ENCODE data around the gene OGDH. TPM values are rescaled to one million over a fixed set of nuclear protein-coding genes. Genes with fewer than 3 reads are reported as not detected.

Gene OGDH
- total and polyA plus RNA-seq, 2 of the 13 experiments (the other 11 are each of a cell fraction or from before 2014, with no cell fraction given): 17.4 to 25.4 TPM

GRCh38 chr7:44581879-44582603, 24.4 kb upstream of the OGDH start, which contains the start of gene TMED4 (continued):
- TF ChIP-seq SALL1 (CRISPR knock-in tag; IDR thresholded peaks at IDR 0.05) (peak; percentile 27; the same call in 1 of the 2 replicates), PHF5A (CRISPR knock-in tag; IDR thresholded peaks at IDR 0.05; ENCODE audit: low read depth, unreplicated experiment) (no peak), ZZZ3 (CRISPR knock-in tag; IDR thresholded peaks at IDR 0.05; ENCODE audit: borderline replicate concordance) (peak; percentile 56; the same call in 1 of the 2 replicates), TARDBP (CRISPR knock-in tag; IDR thresholded peaks at IDR 0.05) (peak; percentile 63; the same call in 1 of the 2 replicates), ARNT2 (CRISPR knock-in tag; IDR thresholded peaks at IDR 0.05; ENCODE audit: low read depth) (0 out of 2 replicates have a peak, but pooled peaks have one; percentile 55), NONO (IDR thresholded peaks at IDR 0.05) (no peak), NONO (CRISPR knock-in tag; conservative IDR thresholded peaks at IDR 0.05) (peak; percentile 74), HCFC1 (IDR thresholded peaks at IDR 0.05; ENCODE audit: low read depth, low read length) (peak; percentile 32; the same call in 1 of the 2 replicates), SKI (IDR thresholded peaks at IDR 0.05; ENCODE audit: partially characterized antibody) (no peak), CBX5 (CRISPR knock-in tag; IDR thresholded peaks at IDR 0.05; ENCODE audit: borderline replicate concordance) (no peak), IRF1 (CRISPR knock-in tag; IDR thresholded peaks at IDR 0.05; ENCODE audit: low read depth) (no peak), ZNF343 (CRISPR knock-in tag; IDR thresholded peaks at IDR 0.05) (no peak), ELF3 (CRISPR knock-in tag; IDR thresholded peaks at IDR 0.05) (0 out of 2 replicates have a peak, but pooled peaks have one; percentile 25), TBX3 (IDR thresholded peaks at IDR 0.05; ENCODE audit: borderline replicate concordance) (0 out of 2 replicates have a peak, but pooled peaks have one; percentile 20), PITX1 (CRISPR knock-in tag; IDR thresholded peaks at IDR 0.05) (0 out of 2 replicates have a peak, but pooled peaks have one; percentile 20), ZNF232 (CRISPR knock-in tag; IDR thresholded peaks at IDR 0.05; ENCODE audit: borderline replicate concordance) (peak; percentile 40; the same call in 1 of the 2 replicates), HOXD1 (CRISPR knock-in tag; IDR thresholded peaks at IDR 0.05) (0 out of 2 replicates have a peak, but pooled peaks have one; percentile 33), BCL6 (CRISPR knock-in tag; IDR thresholded peaks at IDR 0.05) (no peak), ZNF670 (CRISPR knock-in tag; IDR thresholded peaks at IDR 0.05; ENCODE audit: borderline replicate concordance) (0 out of 2 replicates have a peak, but pooled peaks have one; percentile 11)
- TF ChIP-seq, protein P1, sequence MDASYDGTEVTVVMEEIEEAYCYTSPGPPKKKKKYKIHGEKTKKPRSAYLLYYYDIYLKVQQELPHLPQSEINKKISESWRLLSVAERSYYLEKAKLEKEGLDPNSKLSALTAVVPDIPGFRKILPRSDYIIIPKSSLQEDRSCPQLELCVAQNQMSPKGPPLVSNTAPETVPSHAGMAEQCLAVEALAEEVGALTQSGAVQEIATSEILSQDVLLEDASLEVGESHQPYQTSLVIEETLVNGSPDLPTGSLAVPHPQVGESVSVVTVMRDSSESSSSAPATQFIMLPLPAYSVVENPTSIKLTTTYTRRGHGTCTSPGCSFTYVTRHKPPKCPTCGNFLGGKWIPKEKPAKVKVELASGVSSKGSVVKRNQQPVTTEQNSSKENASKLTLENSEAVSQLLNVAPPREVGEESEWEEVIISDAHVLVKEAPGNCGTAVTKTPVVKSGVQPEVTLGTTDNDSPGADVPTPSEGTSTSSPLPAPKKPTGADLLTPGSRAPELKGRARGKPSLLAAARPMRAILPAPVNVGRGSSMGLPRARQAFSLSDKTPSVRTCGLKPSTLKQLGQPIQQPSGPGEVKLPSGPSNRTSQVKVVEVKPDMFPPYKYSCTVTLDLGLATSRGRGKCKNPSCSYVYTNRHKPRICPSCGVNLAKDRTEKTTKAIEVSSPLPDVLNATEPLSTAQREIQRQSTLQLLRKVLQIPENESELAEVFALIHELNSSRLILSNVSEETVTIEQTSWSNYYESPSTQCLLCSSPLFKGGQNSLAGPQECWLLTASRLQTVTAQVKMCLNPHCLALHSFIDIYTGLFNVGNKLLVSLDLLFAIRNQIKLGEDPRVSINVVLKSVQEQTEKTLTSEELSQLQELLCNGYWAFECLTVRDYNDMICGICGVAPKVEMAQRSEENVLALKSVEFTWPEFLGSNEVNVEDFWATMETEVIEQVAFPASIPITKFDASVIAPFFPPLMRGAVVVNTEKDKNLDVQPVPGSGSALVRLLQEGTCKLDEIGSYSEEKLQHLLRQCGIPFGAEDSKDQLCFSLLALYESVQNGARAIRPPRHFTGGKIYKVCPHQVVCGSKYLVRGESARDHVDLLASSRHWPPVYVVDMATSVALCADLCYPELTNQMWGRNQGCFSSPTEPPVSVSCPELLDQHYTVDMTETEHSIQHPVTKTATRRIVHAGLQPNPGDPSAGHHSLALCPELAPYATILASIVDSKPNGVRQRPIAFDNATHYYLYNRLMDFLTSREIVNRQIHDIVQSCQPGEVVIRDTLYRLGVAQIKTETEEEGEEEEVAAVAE (CRISPR knock-in tag; IDR thresholded peaks at IDR 0.05; ENCODE audit: borderline replicate concordance): no peak
- TF ChIP-seq, protein P2, sequence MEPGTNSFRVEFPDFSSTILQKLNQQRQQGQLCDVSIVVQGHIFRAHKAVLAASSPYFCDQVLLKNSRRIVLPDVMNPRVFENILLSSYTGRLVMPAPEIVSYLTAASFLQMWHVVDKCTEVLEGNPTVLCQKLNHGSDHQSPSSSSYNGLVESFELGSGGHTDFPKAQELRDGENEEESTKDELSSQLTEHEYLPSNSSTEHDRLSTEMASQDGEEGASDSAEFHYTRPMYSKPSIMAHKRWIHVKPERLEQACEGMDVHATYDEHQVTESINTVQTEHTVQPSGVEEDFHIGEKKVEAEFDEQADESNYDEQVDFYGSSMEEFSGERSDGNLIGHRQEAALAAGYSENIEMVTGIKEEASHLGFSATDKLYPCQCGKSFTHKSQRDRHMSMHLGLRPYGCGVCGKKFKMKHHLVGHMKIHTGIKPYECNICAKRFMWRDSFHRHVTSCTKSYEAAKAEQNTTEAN (CRISPR knock-in tag; conservative IDR thresholded peaks at IDR 0.05): 0 out of 2 replicates have a peak, but pooled peaks have one; percentile 52
